ENCODE results near the gene PTGDS.
A peak's percentile ranks its signal among the peaks of the same experiment; 100 is the strongest.

PTGDS gene

DNA sequence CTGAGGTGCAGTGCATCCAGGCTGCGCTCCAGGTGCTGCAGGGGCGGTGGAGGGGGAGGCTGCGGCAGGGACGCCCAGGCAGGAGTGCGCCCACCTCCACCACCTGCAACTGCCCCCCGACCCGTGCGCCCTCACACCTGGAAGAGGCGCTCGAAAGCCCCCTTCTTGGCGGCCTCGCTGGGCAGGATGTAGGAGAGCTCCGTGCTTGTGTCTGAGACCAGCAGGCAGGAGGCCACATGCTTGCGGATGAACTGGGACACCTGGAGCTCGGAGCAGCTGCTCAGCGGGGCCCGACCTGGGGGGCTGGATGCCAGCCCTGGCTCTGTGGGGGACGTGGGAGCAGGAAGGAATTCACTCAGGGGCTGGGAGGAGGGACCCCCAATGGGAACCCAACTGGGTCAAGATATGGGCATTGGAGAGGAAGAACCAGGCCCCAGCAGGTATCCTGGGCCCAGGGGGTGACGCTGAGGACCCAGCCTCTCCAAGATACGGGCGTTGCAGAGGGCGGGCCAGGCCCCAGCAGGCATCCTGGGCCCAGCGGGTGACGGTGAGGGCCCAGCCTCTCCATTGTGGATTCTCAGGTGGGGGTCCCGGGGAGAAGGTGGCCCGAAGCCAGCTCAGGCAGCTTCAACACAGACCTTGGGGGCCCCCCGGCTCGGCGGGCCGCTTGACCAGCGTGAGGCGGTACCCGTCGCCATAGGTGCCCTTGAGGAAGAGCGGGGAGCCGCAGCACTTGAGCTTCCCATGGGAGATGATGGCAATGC lies 37.7 kb downstream of the PTGDS start:
- no peak overlapping the region for H3K4me3 Mint-ChIP-seq
- no peak for DNase-seq (ENCODE audit: low spot score)
- no peaks in the 10 kb centered on the region for H3K36me3 Mint-ChIP-seq (ENCODE audit: low read depth)
- H3K4me1 Mint-ChIP-seq (ENCODE audit: low read depth): no peaks in the 10 kb centered on the region
- no peak overlapping the region for H3K27ac Mint-ChIP-seq
- H3K27me3 Mint-ChIP-seq (ENCODE audit: low read depth): no peaks in the 10 kb centered on the region
- H3K9me3 Mint-ChIP-seq: no peaks in the 10 kb centered on the region

- no peak overlapping the region for H3K4me3 Mint-ChIP-seq
- no peaks in the 10 kb centered on the region for H3K4me1 Mint-ChIP-seq (ENCODE audit: low read depth)
- H3K27me3 Mint-ChIP-seq (ENCODE audit: low read depth): no peaks in the 10 kb centered on the region
- H3K9me3 Mint-ChIP-seq: no peaks in the 10 kb centered on the region
- DNase-seq (ENCODE audit: low spot score): no peak
- no peak overlapping the region for H3K27ac Mint-ChIP-seq
- no peaks in the 10 kb centered on the region for H3K36me3 Mint-ChIP-seq (ENCODE audit: low read depth)
Measured at GRCh38 chr9:137015540-137015930, 38.2 kb downstream of the PTGDS start.

- Mint-ChIP-seq H3K27me3 (ENCODE audit: low read depth) (no peaks in the 10 kb centered on the region), H3K9me3 (no peaks in the 10 kb centered on the region), H3K27ac (no peak overlapping the region), H3K36me3 (ENCODE audit: low read depth) (no peaks in the 10 kb centered on the region), H3K4me1 (ENCODE audit: low read depth) (no peaks in the 10 kb centered on the region), H3K4me3 (no peak overlapping the region)
- DNase-seq (ENCODE audit: low spot score): no peak
Measured at GRCh38 chr9:137015976-137016375, 38.7 kb downstream of the PTGDS start.

DNA sequence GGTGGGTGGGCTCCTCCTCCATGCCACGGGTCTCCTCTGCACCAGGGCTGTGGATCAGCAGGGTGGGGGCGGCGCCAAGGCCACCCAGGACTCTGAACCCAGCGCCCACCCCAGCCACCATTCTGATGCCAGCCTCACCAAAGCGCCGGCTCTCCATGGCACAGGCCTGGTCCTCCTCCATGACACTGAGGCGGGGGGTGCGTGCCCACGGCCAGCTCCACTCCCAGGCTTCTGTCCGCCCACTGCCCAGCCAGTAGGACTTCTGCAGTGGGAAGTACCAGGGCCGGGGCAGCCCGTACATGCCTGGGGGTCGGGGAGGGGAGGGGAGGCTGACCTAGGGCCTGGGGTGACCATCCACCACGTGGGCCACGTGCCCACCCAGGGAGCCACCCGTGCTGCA lies 39.1 kb downstream of the PTGDS start:
- Mint-ChIP-seq H3K4me3 (no peak overlapping the region), H3K27me3 (ENCODE audit: low read depth) (no peaks in the 10 kb centered on the region), H3K36me3 (ENCODE audit: low read depth) (no peaks in the 10 kb centered on the region), H3K9me3 (no peaks in the 10 kb centered on the region), H3K27ac (no peak overlapping the region), H3K4me1 (ENCODE audit: low read depth) (no peaks in the 10 kb centered on the region)
- DNase-seq (ENCODE audit: low spot score): no peak

GRCh38 chr9:137017071-137017470 lies 39.8 kb downstream of the PTGDS start:
- Mint-ChIP-seq H3K36me3 (ENCODE audit: low read depth) (no peaks in the 10 kb centered on the region), H3K4me1 (ENCODE audit: low read depth) (peaks cover under 1% of the 10 kb centered on the region), H3K27ac (no peak overlapping the region), H3K9me3 (no peaks in the 10 kb centered on the region), H3K4me3 (no peak overlapping the region), H3K27me3 (ENCODE audit: low read depth) (no peaks in the 10 kb centered on the region)
- no peak for DNase-seq (ENCODE audit: low spot score)

DNA sequence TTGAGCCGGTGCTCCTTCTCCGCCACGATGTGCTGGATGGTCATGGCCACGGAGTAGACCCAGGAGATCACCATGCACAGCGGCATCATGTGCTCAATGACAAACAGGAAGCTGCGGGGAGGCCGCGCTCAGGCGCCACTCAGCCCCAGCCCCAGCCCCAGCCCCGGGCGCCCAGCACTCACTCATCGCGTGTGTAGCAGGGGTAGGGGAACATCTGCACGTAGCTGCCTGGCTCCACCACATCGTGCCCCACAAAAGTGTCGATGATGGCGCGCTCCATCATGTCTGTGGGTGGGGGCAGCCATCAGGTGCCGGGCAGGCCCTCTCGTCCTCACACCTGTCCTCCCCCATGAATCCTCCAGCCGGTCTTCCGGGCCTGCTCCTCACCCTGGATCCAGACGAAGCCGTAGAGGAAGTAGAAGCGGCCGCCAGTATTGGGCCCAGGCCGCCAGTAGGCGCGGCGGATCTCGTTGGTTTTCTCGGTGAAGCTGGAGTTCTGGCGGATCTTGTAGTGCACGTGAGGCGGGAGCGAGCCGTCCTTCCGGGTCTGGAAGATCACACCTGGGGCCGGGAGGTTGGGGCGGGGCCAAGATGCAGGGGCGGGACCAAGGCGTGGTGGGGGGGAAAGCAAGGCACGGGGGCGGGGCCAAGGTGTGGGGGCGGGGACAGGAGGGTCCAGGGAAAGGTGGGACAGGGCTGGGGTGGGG lies 40.6 kb downstream of the PTGDS start:
- DNase-seq (ENCODE audit: low spot score): no peak
- Mint-ChIP-seq H3K4me1 (ENCODE audit: low read depth) (peaks cover 3% of the 10 kb centered on the region), H3K27me3 (ENCODE audit: low read depth) (no peaks in the 10 kb centered on the region), H3K4me3 (no peak overlapping the region), H3K9me3 (no peaks in the 10 kb centered on the region), H3K27ac (no peak overlapping the region), H3K36me3 (ENCODE audit: low read depth) (no peaks in the 10 kb centered on the region)

GRCh38 chr9:137018761-137019559 lies 41.7 kb downstream of the PTGDS start:
- H3K36me3 Mint-ChIP-seq (ENCODE audit: low read depth): no peaks in the 10 kb centered on the region
- no peaks in the 10 kb centered on the region for H3K27me3 Mint-ChIP-seq (ENCODE audit: low read depth)
- DNase-seq (ENCODE audit: low spot score): no peak
- peaks cover 3% of the 10 kb centered on the region for H3K4me1 Mint-ChIP-seq (ENCODE audit: low read depth)
- H3K27ac Mint-ChIP-seq: no peak overlapping the region
- H3K4me3 Mint-ChIP-seq: no peak overlapping the region
- H3K9me3 Mint-ChIP-seq: no peaks in the 10 kb centered on the region

GRCh38 chr9:137019891-137020683 lies 42.8 kb downstream of the PTGDS start:
- H3K27ac Mint-ChIP-seq: no peak overlapping the region
- H3K4me3 Mint-ChIP-seq: no peak overlapping the region
- H3K4me1 Mint-ChIP-seq (ENCODE audit: low read depth): peaks cover 3% of the 10 kb centered on the region
- no peak for DNase-seq (ENCODE audit: low spot score)
- H3K36me3 Mint-ChIP-seq (ENCODE audit: low read depth): no peaks in the 10 kb centered on the region
- no peaks in the 10 kb centered on the region for H3K9me3 Mint-ChIP-seq
- no peaks in the 10 kb centered on the region for H3K27me3 Mint-ChIP-seq (ENCODE audit: low read depth)

DNA sequence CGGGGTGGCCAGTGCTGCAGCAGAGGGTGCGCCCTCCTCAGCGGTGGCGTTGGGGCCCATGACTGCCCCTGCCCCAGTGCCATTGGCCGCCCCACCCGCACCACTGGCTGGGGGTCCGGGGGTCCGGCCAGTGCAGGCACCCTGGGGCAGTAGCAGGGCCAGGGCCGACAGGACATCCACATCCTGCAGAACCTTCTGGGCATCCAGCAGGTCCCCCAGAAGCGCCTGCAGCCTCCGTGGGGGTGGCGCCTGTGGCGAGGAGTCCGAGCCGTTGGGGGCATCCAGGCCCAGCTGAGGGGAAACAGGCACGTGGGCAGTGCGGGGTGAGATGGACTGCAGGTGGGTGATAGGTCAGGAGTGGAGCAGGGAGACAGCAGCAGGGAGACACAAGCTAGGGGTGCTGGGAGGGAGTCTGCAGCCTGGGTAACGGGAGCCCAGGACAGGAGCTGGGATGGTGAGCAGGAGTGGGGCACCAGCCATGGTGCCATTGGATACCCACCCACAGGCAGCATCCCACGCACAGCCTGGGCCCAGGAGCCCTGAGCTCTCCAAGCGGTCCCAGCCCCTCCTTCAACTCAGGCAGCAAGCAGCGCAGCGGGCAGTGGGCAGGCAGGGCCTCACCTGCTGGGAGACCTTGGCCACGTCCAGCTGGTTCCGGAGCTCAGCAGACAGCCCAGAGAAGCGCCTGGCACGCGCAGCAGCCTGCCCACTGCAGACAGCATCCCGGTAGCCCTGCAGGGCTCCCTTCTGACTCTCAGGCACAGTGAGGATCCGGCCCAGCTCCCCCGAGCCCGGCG lies 43.7 kb downstream of the PTGDS start:
- Mint-ChIP-seq H3K4me3 (no peak overlapping the region), H3K4me1 (ENCODE audit: low read depth) (peaks cover 3% of the 10 kb centered on the region), H3K27ac (no peak overlapping the region), H3K36me3 (ENCODE audit: low read depth) (no peaks in the 10 kb centered on the region), H3K27me3 (ENCODE audit: low read depth) (no peaks in the 10 kb centered on the region), H3K9me3 (no peaks in the 10 kb centered on the region)
- DNase-seq (ENCODE audit: low spot score): no peak

DNA sequence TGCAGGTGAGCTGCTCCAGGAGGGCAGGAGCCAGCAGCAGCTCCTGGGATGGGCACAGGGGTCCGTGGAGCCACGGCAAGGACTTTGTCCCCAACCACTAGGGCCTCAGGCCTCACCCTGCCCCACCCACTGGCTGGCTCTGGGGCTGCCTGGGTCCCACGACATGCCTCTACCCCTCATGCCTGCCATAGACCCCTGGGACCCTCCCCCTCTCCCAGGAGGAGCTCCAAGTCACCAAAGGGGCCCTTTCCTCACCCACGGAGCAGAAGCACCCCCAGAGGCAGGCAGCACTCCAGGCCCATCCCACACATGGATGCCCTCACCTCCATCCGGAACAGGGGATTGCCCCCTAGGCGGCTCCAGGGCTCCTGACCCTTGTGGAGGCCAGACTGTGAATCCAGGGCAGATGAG lies 44.3 kb downstream of the PTGDS start:
- Mint-ChIP-seq H3K36me3 (ENCODE audit: low read depth) (no peaks in the 10 kb centered on the region), H3K4me1 (ENCODE audit: low read depth) (peaks cover 3% of the 10 kb centered on the region), H3K9me3 (no peaks in the 10 kb centered on the region), H3K27ac (no peak overlapping the region), H3K4me3 (no peak overlapping the region), H3K27me3 (ENCODE audit: low read depth) (no peaks in the 10 kb centered on the region)
- no peak for DNase-seq (ENCODE audit: low spot score)

DNA sequence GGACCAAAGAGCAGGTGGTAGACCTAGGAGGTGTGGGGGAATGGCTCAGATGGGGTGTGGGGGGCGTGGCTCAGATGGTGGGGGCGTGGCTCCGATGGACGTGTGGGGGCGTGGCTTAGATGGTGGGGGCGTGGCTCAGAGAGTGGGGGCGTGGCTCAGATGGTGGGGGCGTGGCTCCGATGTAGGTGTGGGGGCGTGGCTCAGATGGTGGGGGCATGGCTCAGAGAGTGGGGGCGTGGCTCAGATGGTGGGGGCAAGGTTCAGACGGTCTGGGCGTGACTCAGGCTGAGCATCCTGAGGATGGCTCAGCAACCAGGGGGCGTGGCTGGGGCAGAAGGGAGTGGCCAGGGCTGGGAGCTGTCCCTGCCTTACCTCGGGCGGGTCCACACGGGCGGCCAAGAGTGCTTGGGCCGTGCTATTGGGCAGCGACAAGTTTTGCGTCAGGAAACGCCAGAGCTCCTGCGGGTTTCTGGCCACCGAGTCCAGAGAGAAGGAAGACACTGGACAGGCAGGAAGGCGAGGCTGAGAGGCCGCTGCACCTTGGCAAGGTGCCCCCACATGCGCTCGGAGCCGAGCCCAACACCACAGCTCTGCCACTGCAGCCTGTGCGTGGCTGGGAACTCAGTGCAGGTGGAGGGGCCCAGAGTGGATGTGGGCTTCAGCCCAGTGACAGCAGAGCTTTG lies 44.8 kb downstream of the PTGDS start:
- H3K27ac Mint-ChIP-seq: no peak overlapping the region
- no peaks in the 10 kb centered on the region for H3K27me3 Mint-ChIP-seq (ENCODE audit: low read depth)
- H3K36me3 Mint-ChIP-seq (ENCODE audit: low read depth): no peaks in the 10 kb centered on the region
- no peak overlapping the region for H3K4me3 Mint-ChIP-seq
- DNase-seq (ENCODE audit: low spot score): peak; percentile 75
- no peaks in the 10 kb centered on the region for H3K9me3 Mint-ChIP-seq
- H3K4me1 Mint-ChIP-seq (ENCODE audit: low read depth): peaks cover 3% of the 10 kb centered on the region

- H3K4me3 Mint-ChIP-seq: no peak overlapping the region
Measured at GRCh38 chr9:137022662-137023008, 45.3 kb downstream of the PTGDS start.

GRCh38 chr9:137023157-137023556 lies 45.9 kb downstream of the PTGDS start:
- Mint-ChIP-seq H3K4me3 (no peak overlapping the region), H3K36me3 (ENCODE audit: low read depth) (no peaks in the 10 kb centered on the region), H3K4me1 (ENCODE audit: low read depth) (peaks cover 3% of the 10 kb centered on the region), H3K9me3 (no peaks in the 10 kb centered on the region), H3K27ac (no peak overlapping the region), H3K27me3 (ENCODE audit: low read depth) (no peaks in the 10 kb centered on the region)
- no peak for DNase-seq (ENCODE audit: low spot score)

More at GRCh38 chr9:137022662-137023008, 45.3 kb downstream of the PTGDS start:
- Mint-ChIP-seq H3K27ac (no peak overlapping the region), H3K27me3 (ENCODE audit: low read depth) (no peaks in the 10 kb centered on the region), H3K36me3 (ENCODE audit: low read depth) (no peaks in the 10 kb centered on the region), H3K4me1 (ENCODE audit: low read depth) (peaks cover 3% of the 10 kb centered on the region), H3K9me3 (no peaks in the 10 kb centered on the region)
- no peak for DNase-seq (ENCODE audit: low spot score)
